Measurements from ENCODE around the gene CSNK2A3.

DNA sequence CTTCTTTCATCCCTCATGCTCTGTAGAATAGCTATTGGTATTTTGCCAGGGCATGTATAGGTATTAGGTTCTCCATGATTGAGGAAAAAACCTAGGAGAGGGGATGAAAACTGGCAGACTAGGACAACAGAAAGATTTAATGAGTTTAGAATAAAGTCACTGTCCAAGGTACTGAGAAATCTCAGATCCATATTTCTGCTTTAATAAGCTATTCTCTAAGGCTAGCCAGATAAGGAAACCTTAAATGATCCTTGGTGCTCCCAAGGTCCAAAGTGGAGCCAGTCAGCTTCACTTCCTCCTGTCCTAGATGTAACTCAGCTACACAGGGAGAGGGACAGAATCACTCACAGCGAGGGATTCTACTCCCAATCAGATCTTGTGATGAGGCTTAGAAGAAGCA, 13.7 kb upstream of the CSNK2A3 start:
- TF ChIP-seq, protein P1, sequence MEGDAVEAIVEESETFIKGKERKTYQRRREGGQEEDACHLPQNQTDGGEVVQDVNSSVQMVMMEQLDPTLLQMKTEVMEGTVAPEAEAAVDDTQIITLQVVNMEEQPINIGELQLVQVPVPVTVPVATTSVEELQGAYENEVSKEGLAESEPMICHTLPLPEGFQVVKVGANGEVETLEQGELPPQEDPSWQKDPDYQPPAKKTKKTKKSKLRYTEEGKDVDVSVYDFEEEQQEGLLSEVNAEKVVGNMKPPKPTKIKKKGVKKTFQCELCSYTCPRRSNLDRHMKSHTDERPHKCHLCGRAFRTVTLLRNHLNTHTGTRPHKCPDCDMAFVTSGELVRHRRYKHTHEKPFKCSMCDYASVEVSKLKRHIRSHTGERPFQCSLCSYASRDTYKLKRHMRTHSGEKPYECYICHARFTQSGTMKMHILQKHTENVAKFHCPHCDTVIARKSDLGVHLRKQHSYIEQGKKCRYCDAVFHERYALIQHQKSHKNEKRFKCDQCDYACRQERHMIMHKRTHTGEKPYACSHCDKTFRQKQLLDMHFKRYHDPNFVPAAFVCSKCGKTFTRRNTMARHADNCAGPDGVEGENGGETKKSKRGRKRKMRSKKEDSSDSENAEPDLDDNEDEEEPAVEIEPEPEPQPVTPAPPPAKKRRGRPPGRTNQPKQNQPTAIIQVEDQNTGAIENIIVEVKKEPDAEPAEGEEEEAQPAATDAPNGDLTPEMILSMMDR (IDR thresholded peaks at IDR 0.05; ENCODE audit: low read depth, low read length) = no peak
- TF ChIP-seq EZH2phosphoT487 (IDR thresholded peaks at IDR 0.05; ENCODE audit: low read depth) = no peak
